22Rv1 (cell line): ENCODE measurements around the gene NPHP4.

Experiments used
- H3K27ac ChIP-seq: fragments of 450-650 bp; 2 replicates; pipeline ENCODE4 v1.5.1; 2017
- CTCF ChIP-seq: fragments of 450-650 bp; IDR thresholded peaks from 2 replicates; pipeline ENCODE4 v1.5.1; 2017; ENCODE audit warnings: mild to moderate bottlenecking
- ZFX ChIP-seq: fragments of 450-650 bp; IDR thresholded peaks from 2 replicates; pipeline ENCODE4 v1.6.1; 2017; ENCODE audit warnings: antibody characterized with exemption, borderline replicate concordance

NPHP4 gene

GRCh38 chr1:5850503-5850902 lies 141.7 kb downstream of the NPHP4 start:
- H3K27ac ChIP-seq: no peak overlapping the region
- no peak for TF ChIP-seq CTCF
- no peak for TF ChIP-seq ZFX

DNA sequence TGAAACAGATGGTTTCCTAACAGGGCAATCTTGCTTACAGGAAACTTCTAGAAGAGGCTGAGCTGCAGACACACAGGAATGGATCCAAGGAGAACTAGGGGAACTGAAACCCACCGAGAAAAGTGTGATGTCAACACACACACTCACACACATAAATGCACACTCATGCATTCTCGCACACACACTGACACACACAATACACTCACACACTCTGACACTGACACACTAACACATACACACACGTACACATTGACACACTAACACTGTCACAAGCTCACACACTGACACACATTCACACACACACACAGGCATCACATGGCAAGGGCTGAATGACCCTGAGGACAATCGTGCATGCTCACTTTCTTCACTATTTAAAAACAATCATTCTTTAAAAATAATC lies 142.7 kb downstream of the NPHP4 start:
- TF ChIP-seq CTCF: no peak
- TF ChIP-seq ZFX: no peak
- no peak overlapping the region for H3K27ac ChIP-seq

DNA sequence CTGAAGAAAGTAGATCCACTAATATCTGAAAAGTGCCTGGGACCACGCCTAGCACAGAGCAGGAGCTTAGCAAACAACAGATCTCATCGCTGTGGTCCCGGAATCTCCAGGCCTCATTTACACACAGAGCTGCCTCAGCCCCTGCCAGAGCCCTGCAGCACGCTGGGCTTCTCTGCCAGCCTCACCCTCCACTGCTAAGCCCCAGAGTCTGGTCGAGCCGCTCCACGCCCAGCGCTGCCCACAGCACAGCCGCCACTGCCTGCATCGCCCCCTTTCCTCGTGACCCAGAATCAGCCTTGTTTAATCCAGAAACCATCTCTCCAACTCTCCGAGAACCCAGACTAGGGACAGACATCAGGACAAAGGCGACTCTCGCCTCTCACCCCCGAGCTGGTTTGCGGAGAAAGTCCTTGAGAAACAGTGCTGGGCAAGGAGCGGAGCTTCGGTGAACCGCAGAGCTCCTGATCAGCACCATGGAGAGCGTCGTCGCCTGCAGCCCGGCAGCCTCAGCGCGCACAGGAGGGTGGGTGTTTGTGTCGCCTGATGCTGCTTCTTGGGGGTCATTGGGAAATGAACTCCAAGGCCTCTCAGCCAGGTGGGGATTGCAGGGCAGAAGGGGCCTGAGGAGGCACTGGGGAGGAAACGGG lies 145.1 kb downstream of the NPHP4 start:
- no peak overlapping the region for H3K27ac ChIP-seq
- no peak for TF ChIP-seq CTCF
- no peak for TF ChIP-seq ZFX

GRCh38 chr1:5845376-5845775 lies 146.8 kb downstream of the NPHP4 start:
- H3K27ac ChIP-seq: no peak overlapping the region
- no peak for TF ChIP-seq ZFX
- no peak for TF ChIP-seq CTCF

GRCh38 chr1:5844442-5844841 lies 147.8 kb downstream of the NPHP4 start:
- no peak for TF ChIP-seq ZFX
- TF ChIP-seq CTCF: no peak
- H3K27ac ChIP-seq: no peak overlapping the region

DNA sequence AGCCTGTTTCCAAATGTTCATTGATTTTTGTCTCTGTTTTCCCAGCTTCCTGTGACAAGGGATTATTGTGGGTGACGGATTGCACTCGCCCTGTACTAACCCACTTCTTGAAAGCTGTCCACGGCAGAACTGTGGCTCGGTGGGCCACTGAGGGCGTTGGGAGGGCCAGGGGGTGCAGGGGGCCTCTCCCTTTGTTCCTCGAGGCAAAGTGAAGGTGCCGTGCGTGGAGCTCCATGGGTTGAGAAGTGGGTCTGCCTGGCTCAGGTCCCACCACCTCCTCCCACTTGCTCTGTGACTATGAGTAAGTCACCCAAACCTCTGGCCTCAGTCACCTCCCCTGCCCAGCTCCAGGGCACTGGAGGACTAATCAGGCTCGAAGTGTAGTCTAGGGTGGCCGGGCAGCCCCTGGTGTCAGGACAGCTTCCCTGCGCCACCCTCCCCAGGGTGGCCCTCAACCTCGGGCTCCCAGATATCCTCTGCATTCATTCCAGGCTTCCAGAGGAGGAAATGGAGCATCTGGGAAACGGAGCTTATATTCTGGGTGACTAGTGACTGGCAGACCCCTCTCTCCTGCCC lies 148.6 kb downstream of the NPHP4 start:
- TF ChIP-seq CTCF (no peak), ZFX (no peak)
- H3K27ac ChIP-seq: no peak overlapping the region

DNA sequence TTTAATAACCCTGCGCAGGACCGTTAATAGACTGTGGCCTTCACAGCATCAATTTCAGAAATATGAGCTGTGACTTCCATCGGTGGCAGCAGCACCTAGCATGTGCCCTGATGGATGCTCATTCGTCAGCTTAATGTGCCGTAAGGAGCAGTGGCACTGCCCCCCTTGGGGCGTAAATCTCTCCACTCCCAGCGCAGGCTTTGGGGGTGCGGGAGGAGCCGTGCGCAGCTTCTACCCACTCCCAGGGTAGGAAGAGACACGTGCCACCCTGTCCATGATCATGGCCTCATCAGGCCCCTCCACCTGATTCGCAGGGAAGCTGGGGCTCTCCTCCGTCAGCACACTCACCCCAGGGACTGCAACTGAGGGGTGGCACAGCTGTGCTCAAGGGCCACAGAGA lies 149.5 kb downstream of the NPHP4 start:
- no peak overlapping the region for H3K27ac ChIP-seq
- TF ChIP-seq ZFX: no peak
- no peak for TF ChIP-seq CTCF
